H1 (cell line): ENCODE data around the gene C3AR1. TPM values are rescaled to one million over a fixed set of nuclear protein-coding genes. Genes with fewer than 3 reads are reported as not detected.

Experiments used
- CTCF ChIA-PET: fragments of 300-600 bp; sonication (Branson Sonifier 250); formaldehyde crosslinking; loops from one replicate; lab custom pipeline; 2021; ENCODE audit not compliant: partially characterized antibody; lab: Charles Lee
- POLR2A ChIA-PET: fragments of 300-600 bp; sonication (Branson Sonifier 250); formaldehyde crosslinking; loops from one replicate; lab custom pipeline; 2021; ENCODE audit warnings: inconsistent platforms; ENCODE audit not compliant: partially characterized antibody; lab: Charles Lee
- DNase-seq, 2 experiments: peaks; one replicate each; pipeline versions ENCODE4 v3.0.0 to v3.0.0-alpha.2; 2010 to 2022; ENCODE audit warnings: low spot score in 2 of 2, low read depth in 1 of 2, mixed read lengths in 1 of 2
- FAIRE-seq: peaks from 2 replicates; lab custom pipeline; 2011; peaks lifted over from hg19 to GRCh38; lab: Jason Lieb, UNC
- H2AFZ ChIP-seq: 2 replicates; pipeline ENCODE4 v1.8.1; 2012; ENCODE audit warnings: low read length, inconsistent platforms
- H2AK5ac ChIP-seq: 2 replicates; pipeline ENCODE4 v1.6.1; 2013; ENCODE audit warnings: low read depth, low read length
- H2BK120ac ChIP-seq: replicated peaks from 2 replicates; pipeline ENCODE3; 2013; ENCODE audit warnings: low read depth, low read length, inconsistent platforms
- H2BK12ac ChIP-seq: 2 replicates; pipeline ENCODE4 v1.6.1; 2013; ENCODE audit warnings: low read depth, low read length
- H2BK15ac ChIP-seq: 2 replicates; pipeline ENCODE4 v1.6.1; 2013; ENCODE audit warnings: low read length
- H2BK20ac ChIP-seq: 2 replicates; pipeline ENCODE4 v1.6.1; 2013; ENCODE audit warnings: low read length
- H2BK5ac ChIP-seq: 2 replicates; pipeline ENCODE4 v1.6.1; 2013; ENCODE audit warnings: low read depth, low read length
- H3K14ac ChIP-seq: 2 replicates; pipeline ENCODE4 v1.6.1; 2013; ENCODE audit warnings: inconsistent platforms; ENCODE audit not compliant: insufficient read length
- H3K18ac ChIP-seq: 2 replicates; pipeline ENCODE4 v1.6.1; 2013; ENCODE audit warnings: low read length; ENCODE audit errors: extremely low read depth
- H3K23ac ChIP-seq: 2 replicates; pipeline ENCODE4 v1.6.1; 2013; ENCODE audit warnings: inconsistent platforms; ENCODE audit not compliant: insufficient read length
- H3K23me2 ChIP-seq: 2 replicates; pipeline ENCODE4 v1.6.1; 2013; ENCODE audit warnings: low read depth, low read length
- H3K27ac ChIP-seq: 2 replicates; pipeline ENCODE4 v1.6.1; 2011; ENCODE audit warnings: low read depth, low read length, inconsistent platforms
- H3K27me3 ChIP-seq, 4 experiments: replicated peaks in 1 of 4; 1 replicate in 1 of 4; 2 replicates in 3 of 4; pipeline versions ENCODE4 v1.6.1 to v1.8.1; 2011 to 2013; ENCODE audit warnings: low read length in 3 of 4, mild to moderate bottlenecking in 3 of 4, inconsistent platforms in 2 of 4, mixed read lengths in 2 of 4, moderate library complexity in 1 of 4; ENCODE audit not compliant: control insufficient read depth in 3 of 4, insufficient read depth in 3 of 4; ENCODE audit errors: extremely low read depth in 1 of 4
- H3K36me3 ChIP-seq, 4 experiments: 2 replicates each; pipeline versions ENCODE4 v1.6.1 to v1.8.1; 2011 to 2013; ENCODE audit warnings: mild to moderate bottlenecking in 4 of 4, low read length in 3 of 4, moderate library complexity in 2 of 4, control low read depth in 1 of 4, inconsistent platforms in 1 of 4; ENCODE audit not compliant: insufficient read depth in 4 of 4, control insufficient read depth in 2 of 4
- H3K4ac ChIP-seq: replicated peaks from 2 replicates; pipeline ENCODE3; 2013; ENCODE audit warnings: low read length, low read depth, mixed read lengths, inconsistent platforms; ENCODE audit not compliant: insufficient read length
- H3K4me1 ChIP-seq, 4 experiments: replicated peaks in 1 of 4; 1 replicate in 1 of 4; 2 replicates in 3 of 4; pipeline versions ENCODE4 v1.6.1 to v1.8.1; 2011 to 2013; ENCODE audit warnings: low read length in 3 of 4, inconsistent platforms in 2 of 4, mixed read lengths in 1 of 4; ENCODE audit not compliant: insufficient read depth in 4 of 4, control insufficient read depth in 3 of 4
- H3K4me2 ChIP-seq, 2 experiments: 2 replicates each; pipeline versions ENCODE4 v1.6.1 to v1.8.1; 2011 to 2013; ENCODE audit warnings: low read depth in 2 of 2, low read length in 2 of 2, control low read depth in 1 of 2, inconsistent platforms in 1 of 2, mild to moderate bottlenecking in 1 of 2; ENCODE audit not compliant: insufficient read depth in 1 of 2
- H3K4me3 ChIP-seq, 4 experiments: fragments of 200-600, 300-600 bp in 1 of 4; sonication (generic), shearing (Covaris generic), sonication (Bioruptor Twin) in 1 of 4; 2 replicates each; pipeline versions ENCODE4 v1.5.1 to v1.8.1; 2011 to 2016; ENCODE audit warnings: low read length in 4 of 4, low read depth in 3 of 4, control low read depth in 2 of 4, inconsistent platforms in 2 of 4, mild to moderate bottlenecking in 2 of 4, mixed read lengths in 1 of 4, moderate library complexity in 1 of 4; ENCODE audit not compliant: insufficient read depth in 2 of 4; ENCODE audit errors: extremely low read depth in 1 of 4
- H3K56ac ChIP-seq: replicated peaks from 2 replicates; pipeline ENCODE3; 2013; ENCODE audit warnings: low read depth, mild to moderate bottlenecking, mixed read lengths, low read length, inconsistent platforms; ENCODE audit not compliant: insufficient read length
- H3K79me1 ChIP-seq: 2 replicates; pipeline ENCODE4 v1.6.1; 2013; ENCODE audit warnings: low read depth, low read length, control low read depth
- H3K79me2 ChIP-seq, 2 experiments: 2 replicates each; pipeline versions ENCODE4 v1.6.1 to v1.8.1; 2012 to 2013; ENCODE audit warnings: low read length in 2 of 2, mild to moderate bottlenecking in 2 of 2, inconsistent platforms in 1 of 2; ENCODE audit not compliant: insufficient read depth in 2 of 2, control insufficient read depth in 1 of 2
- H3K9ac ChIP-seq, 4 experiments: replicated peaks in 1 of 4; 1 replicate in 1 of 4; 2 replicates in 3 of 4; pipeline versions ENCODE4 v1.6.1 to v1.8.1; 2011 to 2013; ENCODE audit warnings: low read depth in 3 of 4, low read length in 3 of 4, control low read depth in 2 of 4, mild to moderate bottlenecking in 2 of 4, moderate library complexity in 2 of 4, inconsistent platforms in 1 of 4; ENCODE audit errors: extremely low read depth in 1 of 4
- H3K9me3 ChIP-seq, 2 experiments: 2 replicates each; pipeline versions ENCODE4 v1.6.1 to v1.8.1; 2012 to 2013; ENCODE audit warnings: mild to moderate bottlenecking in 2 of 2, moderate library complexity in 2 of 2, control low read depth in 1 of 2, inconsistent platforms in 1 of 2, low read depth in 1 of 2, low read length in 1 of 2, mixed read lengths in 1 of 2; ENCODE audit not compliant: insufficient read depth in 2 of 2
- H4K20me1 ChIP-seq, 2 experiments: replicated peaks in 1 of 2; 2 replicates each; pipeline versions ENCODE3 to v1.8.1; 2011 to 2013; ENCODE audit warnings: inconsistent platforms in 2 of 2, low read length in 2 of 2, mild to moderate bottlenecking in 1 of 2; ENCODE audit not compliant: insufficient read depth in 2 of 2, control insufficient read depth in 1 of 2
- H4K5ac ChIP-seq: 2 replicates; pipeline ENCODE4 v1.6.1; 2013; ENCODE audit warnings: low read length, low read depth, mixed read lengths, inconsistent platforms; ENCODE audit not compliant: insufficient read length
- H4K8ac ChIP-seq: 2 replicates; pipeline ENCODE4 v1.8.0; 2013; ENCODE audit warnings: mild to moderate bottlenecking, moderate library complexity, low read length, inconsistent platforms; ENCODE audit not compliant: insufficient read depth; ENCODE audit errors: extremely low read depth
- H4K91ac ChIP-seq: replicated peaks from 2 replicates; pipeline ENCODE3; 2013; ENCODE audit warnings: low read length, mixed read lengths, inconsistent platforms; ENCODE audit not compliant: insufficient read length
- CHD1 ChIP-seq: IDR thresholded peaks from 2 replicates; pipeline ENCODE4 v1.6.1; 2012; ENCODE audit warnings: low read depth, low read length, improper control_type of control experiment
- polyA plus RNA-seq, 7 experiments: library from polyadenylated mRNA; depleted of rRNA in 3 of 7; stranded (reverse) in 5 of 7; unstranded in 2 of 7; fragments of >200 nt in 5 of 7; fragments of 200-250 nt in 2 of 7; gene quantifications; 1 replicate in 5 of 7; 2 replicates in 1 of 7; 4 replicates in 1 of 7; pipeline versions ENCODE4 v1.2.1 to v1.2.3, GENCODE V29; 2011 to 2013; ENCODE audit warnings: missing spikeins in 2 of 7, mixed read lengths in 2 of 7
- total RNA-seq: library from RNA; stranded (reverse); fragmentation: NEBNext Ultra II Directional; extraction: Animal tissue kit (Norgen Biotek cat#: 25700); gene quantifications from 2 replicates; pipeline ENCODE4 v1.2.1, GENCODE V29; 2021

Gene C3AR1
- total and polyA plus RNA-seq, 2 of the 8 experiments (the other 6 are each of a cell fraction or from before 2014, with no cell fraction given), result not detected

- Histone ChIP-seq H3K14ac (no peak overlapping the region), H3K56ac (no peak overlapping the region), H3K18ac (no peak overlapping the region), H3K4me1 (no peaks in the 10 kb centered on the region), H2AFZ (no peak overlapping the region), H3K79me2 (no peaks in the 10 kb centered on the region), H2BK15ac (no peak overlapping the region), H3K36me3 (no peaks in the 10 kb centered on the region), H2BK12ac (no peak overlapping the region), H3K9me3 (no peaks in the 10 kb centered on the region), H3K23ac (no peak overlapping the region), H2BK20ac (no peak overlapping the region), H3K4ac (no peak overlapping the region), H3K27ac (no peak overlapping the region), H3K23me2 (no peaks in the 10 kb centered on the region), H2BK120ac (no peak overlapping the region), H3K9ac (no peak overlapping the region), H3K27me3 (no peaks in the 10 kb centered on the region), H3K4me3 (no peak overlapping the region), H2BK5ac (no peak overlapping the region), H4K5ac (no peak overlapping the region), H4K91ac (no peak overlapping the region), H4K20me1 (no peaks in the 10 kb centered on the region), H3K4me2 (no peak overlapping the region), H4K8ac (no peak overlapping the region), H2AK5ac (no peak overlapping the region), H3K79me1 (no peaks in the 10 kb centered on the region)
- ChIA-PET CTCF (interaction anchor here (0.9 to 11.1 kb wide), 4 partner anchors 9 to 345 kb away, joined by 3 to 146 read pairs (median 8); no protein-coding TSS in a partner anchor), POLR2A (no interaction called here)
- no peak for TF ChIP-seq CHD1
- no peak for FAIRE-seq
- no peak for DNase-seq
Observed at GRCh38 chr12:8069582-8069981, 3.4 kb upstream of the C3AR1 start.
